ENCODE measurements around the gene ESRRA. TPM values are rescaled to one million over a fixed set of nuclear protein-coding genes. Genes with fewer than 3 reads are reported as not detected.

Gene ESRRA
- total RNA-seq, 1 donor from 2014 or later, result 28.1 TPM

DNA sequence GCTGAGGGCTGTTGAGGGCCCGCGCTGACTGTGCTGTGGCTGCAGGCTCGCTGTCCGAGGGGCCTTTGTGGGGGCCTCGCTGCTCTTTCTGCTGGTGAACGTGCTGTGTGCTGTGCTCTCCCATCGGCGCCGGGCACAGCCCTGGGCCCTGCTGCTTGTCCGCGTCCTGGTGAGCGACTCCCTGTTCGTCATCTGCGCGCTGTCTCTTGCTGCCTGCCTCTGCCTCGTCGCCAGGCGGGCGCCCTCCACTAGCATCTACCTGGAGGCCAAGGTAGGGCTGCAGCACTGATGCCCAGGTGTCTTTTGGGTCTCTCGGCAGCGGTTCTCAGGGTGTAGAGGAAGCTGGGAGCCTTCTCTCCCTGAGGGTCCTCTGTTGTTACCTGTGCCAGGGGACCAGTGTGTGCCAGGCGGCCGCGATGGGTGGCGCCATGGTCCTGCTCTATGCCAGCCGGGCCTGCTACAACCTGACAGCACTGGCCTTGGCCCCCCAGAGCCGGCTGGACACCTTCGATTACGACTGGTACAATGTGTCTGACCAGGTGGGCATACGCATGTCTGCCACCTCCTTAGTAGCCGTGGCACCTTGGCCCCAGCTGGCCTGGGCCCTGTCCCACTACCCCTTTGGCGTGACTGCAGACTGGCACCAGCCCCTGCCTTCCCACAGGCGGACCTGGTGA lies 17.5 kb upstream of the ESRRA start:
- Mint-ChIP-seq H3K36me3 (ENCODE audit: insufficient read depth) (peaks cover 4% of the 10 kb centered on the region), H3K27ac (no peak overlapping the region), H3K4me3 (ENCODE audit: low read depth) (no peak overlapping the region), H3K9me3 (ENCODE audit: low read depth) (no peaks in the 10 kb centered on the region), H3K4me1 (ENCODE audit: low read depth) (peaks cover 7% of the 10 kb centered on the region), H3K27me3 (peaks cover 23% of the 10 kb centered on the region)
- no peak for DNase-seq (ENCODE audit: low spot score, unreplicated experiment)
- no peak for TF ChIP-seq CTCF (IDR thresholded peaks at IDR 0.05; ENCODE audit: unreplicated experiment)

- TF ChIP-seq CTCF (IDR thresholded peaks at IDR 0.05; ENCODE audit: unreplicated experiment), result no peak
- no peak overlapping the region for H3K27ac Mint-ChIP-seq
- H3K27me3 Mint-ChIP-seq, result peaks cover 28% of the 10 kb centered on the region
- H3K4me3 Mint-ChIP-seq (ENCODE audit: low read depth), result no peak overlapping the region
- peaks cover 7% of the 10 kb centered on the region for H3K4me1 Mint-ChIP-seq (ENCODE audit: low read depth)
- no peak for DNase-seq (ENCODE audit: low spot score, unreplicated experiment)
- no peaks in the 10 kb centered on the region for H3K9me3 Mint-ChIP-seq (ENCODE audit: low read depth)
- H3K36me3 Mint-ChIP-seq (ENCODE audit: insufficient read depth), result peaks cover 4% of the 10 kb centered on the region
These were observed 17.0 kb upstream of the ESRRA start for GRCh38 chr11:64288353-64288750.

DNA sequence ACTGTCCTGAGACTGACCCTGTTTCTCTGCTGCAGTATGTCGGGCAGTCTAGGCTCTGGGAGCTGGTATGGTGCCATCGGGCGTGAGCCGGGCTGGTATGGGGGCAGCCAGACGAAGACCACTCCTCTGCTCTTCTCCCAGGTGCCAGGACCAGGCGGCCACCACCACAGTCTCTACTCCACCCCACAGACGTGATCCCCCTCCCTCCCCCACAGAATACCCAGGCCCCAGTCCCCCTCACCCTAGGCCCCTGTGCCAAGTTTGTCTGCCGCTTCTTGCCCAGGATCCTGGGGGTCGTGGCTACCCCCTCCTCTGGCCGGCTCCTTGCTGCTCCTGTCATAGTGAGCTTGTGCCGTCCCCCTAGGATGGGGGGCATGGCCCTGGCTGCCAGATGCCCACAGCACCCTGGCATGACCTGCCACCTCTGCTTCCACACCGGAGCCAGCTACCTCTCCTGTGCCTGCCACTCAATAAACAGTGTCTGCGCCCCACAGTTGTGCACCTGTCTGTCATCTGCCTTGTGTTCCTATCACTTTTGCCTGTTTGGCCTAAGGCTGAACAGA lies 16.2 kb upstream of the ESRRA start:
- H3K9me3 Mint-ChIP-seq (ENCODE audit: low read depth), result no peaks in the 10 kb centered on the region
- H3K27me3 Mint-ChIP-seq, result peaks cover 35% of the 10 kb centered on the region
- no peak overlapping the region for H3K27ac Mint-ChIP-seq
- no peak overlapping the region for H3K4me3 Mint-ChIP-seq (ENCODE audit: low read depth)
- H3K36me3 Mint-ChIP-seq (ENCODE audit: insufficient read depth), result peaks cover 4% of the 10 kb centered on the region
- DNase-seq (ENCODE audit: low spot score, unreplicated experiment), result no peak
- peaks cover 7% of the 10 kb centered on the region for H3K4me1 Mint-ChIP-seq (ENCODE audit: low read depth)
- no peak for TF ChIP-seq CTCF (IDR thresholded peaks at IDR 0.05; ENCODE audit: unreplicated experiment)

DNA sequence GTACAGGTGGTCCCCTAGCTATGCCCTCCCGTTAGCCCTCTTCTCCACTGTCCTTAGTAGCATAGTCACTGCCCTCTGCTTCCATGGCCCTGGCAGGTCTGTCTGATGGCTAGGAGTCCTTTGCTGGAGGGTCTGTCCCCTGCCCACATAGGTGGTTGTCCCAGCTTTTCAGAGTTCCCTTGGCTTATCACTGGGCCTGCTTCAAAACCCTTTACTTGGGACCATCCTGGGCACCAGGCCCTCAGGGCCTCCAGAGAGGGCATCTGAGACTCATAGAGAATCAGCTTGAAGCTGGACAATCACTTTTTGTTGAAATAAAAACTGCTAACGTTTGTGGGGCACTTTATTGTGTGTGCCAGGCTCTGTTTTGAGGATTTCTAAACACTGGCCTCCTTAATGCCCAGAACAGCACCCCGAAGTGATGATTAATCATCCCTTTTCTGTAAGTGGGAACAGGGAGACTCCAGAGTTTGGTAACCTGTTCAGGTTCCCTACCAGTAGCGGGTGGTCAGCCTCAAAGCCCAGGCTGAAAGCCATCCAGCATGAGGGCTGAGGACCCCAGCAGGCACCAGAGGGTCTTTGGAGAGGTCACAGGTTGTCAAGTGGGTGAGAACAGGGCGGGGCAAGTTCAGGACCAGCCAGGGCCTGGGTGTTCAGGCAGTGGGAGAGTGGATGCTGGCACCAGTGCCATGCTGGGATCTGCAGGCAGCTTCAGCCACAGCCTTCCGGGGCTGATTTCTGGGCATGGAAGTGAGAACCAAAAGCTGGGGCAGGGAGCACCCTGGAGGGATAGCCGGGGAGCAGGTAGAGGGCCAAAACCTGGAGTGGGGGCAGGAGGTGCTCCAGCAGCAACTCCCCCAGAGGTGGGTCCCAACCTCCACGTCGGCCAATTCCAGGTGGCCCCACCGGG lies 14.7 kb upstream of the ESRRA start:
- H3K4me1 Mint-ChIP-seq (ENCODE audit: low read depth), result peaks cover 7% of the 10 kb centered on the region
- H3K27me3 Mint-ChIP-seq, result peaks cover 48% of the 10 kb centered on the region
- peak overlapping the region; percentile 63 for H3K4me3 Mint-ChIP-seq (ENCODE audit: low read depth)
- no peaks in the 10 kb centered on the region for H3K9me3 Mint-ChIP-seq (ENCODE audit: low read depth)
- no peak for TF ChIP-seq CTCF (IDR thresholded peaks at IDR 0.05; ENCODE audit: unreplicated experiment)
- peaks cover 6% of the 10 kb centered on the region for H3K36me3 Mint-ChIP-seq (ENCODE audit: insufficient read depth)
- no peak for DNase-seq (ENCODE audit: low spot score, unreplicated experiment)
- no peak overlapping the region for H3K27ac Mint-ChIP-seq

DNA sequence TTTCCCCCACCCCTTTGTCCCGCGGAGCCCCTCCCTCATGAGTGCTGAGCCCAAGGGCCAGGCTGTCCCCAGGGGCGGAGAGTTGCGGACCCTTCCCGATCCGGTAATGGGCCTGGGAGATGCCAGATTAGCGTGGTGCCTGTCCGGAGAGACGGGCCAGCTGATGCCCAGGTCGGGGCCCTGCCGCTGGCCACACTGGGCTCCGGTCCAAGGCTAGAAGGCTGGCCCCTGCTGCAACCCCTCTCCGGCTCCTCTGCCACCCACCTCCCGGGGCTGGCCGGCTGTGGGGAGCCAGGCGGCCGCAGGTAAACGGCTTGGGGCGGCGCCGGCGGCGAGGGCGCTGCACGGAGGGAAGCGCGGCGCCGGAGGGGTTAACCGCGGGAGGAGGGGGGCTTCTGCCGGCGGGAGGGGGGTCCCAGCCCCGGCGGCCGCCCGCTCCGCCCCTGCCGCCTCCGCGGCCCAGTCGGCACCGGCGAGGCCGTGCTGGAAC lies 14.0 kb upstream of the ESRRA start, which contains the start of gene KCNK4:
Gene KCNK4 (plus strand): TSS at position 41 of the 490 bp plus-strand sequence. CDS start 1,717 bp downstream, outside the sequence.
- H3K4me3 Mint-ChIP-seq (ENCODE audit: low read depth), result peak within 1 kb of the TSS; percentile 63
- no peaks in the 10 kb centered on the region for H3K9me3 Mint-ChIP-seq (ENCODE audit: low read depth)
- peaks cover 6% of the 10 kb centered on the region for H3K36me3 Mint-ChIP-seq (ENCODE audit: insufficient read depth)
- TF ChIP-seq CTCF (IDR thresholded peaks at IDR 0.05; ENCODE audit: unreplicated experiment), result no peak
- no peak for DNase-seq (ENCODE audit: low spot score, unreplicated experiment)
- peaks cover 6% of the 10 kb centered on the region for H3K4me1 Mint-ChIP-seq (ENCODE audit: low read depth)
- peaks cover 56% of the 10 kb centered on the region for H3K27me3 Mint-ChIP-seq
- no peak within 1 kb of the TSS for H3K27ac Mint-ChIP-seq
